Measurements from ENCODE around the gene TMEM178B. TPM values are rescaled to one million over a fixed set of nuclear protein-coding genes. Genes with fewer than 3 reads are reported as not detected.
A peak's percentile ranks its signal among the peaks of the same experiment; 100 is the strongest.
"Not testable (repeated sequence)": the region's sequence is repeated elsewhere in the genome, so short reads cannot be mapped to it uniquely, and the experiment has no call there.

The TMEM178B gene
- polyA plus RNA-seq, 3 donors from 2014 or later, result not detected

DNA sequence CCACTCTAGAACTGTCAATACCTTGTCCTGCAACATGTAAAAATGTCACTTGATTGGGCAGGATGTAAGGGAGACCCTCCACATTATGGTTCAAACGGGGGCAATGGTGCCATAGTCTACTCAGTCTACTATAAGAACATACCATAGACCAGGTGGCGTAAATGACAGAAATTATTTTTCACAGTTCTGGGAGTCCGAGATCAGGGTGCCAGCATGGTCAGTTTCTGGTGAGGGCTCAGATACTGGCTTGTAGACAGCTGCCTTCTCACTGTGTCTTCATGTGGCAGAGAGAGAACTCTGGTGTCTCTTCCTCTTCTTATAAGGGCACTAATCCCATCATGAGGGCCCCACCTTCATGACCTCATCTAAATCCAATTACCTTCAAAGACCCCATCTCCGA, 18.7 kb upstream of the TMEM178B start:
- peaks cover 19 to 23% of the 10 kb centered on the region in 2 donors for H3K4me1 Mint-ChIP-seq
- H3K36me3 Mint-ChIP-seq, result no peaks in the 10 kb centered on the region
- peaks cover 0 to 4% (median 0%) of the 10 kb centered on the region in 6 donors for H3K9me3 Mint-ChIP-seq
- no peak for DNase-seq
- H3K27me3 Mint-ChIP-seq (ENCODE audit: low read depth in 3 of 3), result peaks cover 2 to 12% (median 10%) of the 10 kb centered on the region in 3 donors
- H3K4me3 Mint-ChIP-seq, result no peak overlapping the region
- peak overlapping the region in 1 of 6 donors; percentile 6 for H3K27ac Mint-ChIP-seq

DNA sequence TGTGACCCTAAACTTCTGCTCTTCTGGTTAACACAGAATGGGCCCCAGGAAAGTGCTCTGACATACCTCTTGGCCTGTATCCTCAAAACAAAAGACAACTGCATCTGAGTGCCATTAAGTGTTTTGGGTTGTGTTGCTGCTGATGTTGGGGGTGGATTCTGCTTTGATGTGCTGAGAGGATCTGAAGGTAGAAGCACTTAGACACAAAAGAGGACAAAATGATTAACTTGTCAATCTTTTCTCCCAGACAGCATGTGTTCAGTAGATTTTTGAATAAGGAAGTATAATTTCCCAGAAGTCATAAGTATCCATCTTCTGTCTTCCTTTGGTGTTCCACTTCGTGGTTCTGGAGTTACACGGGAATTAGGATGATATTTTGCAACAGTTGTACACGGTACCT, 16.1 kb upstream of the TMEM178B start:
- Mint-ChIP-seq H3K9me3 (peaks cover 0 to 5% (median 2%) of the 10 kb centered on the region in 6 donors), H3K27ac (no peak overlapping the region), H3K4me3 (no peak overlapping the region), H3K27me3 (ENCODE audit: low read depth in 3 of 3) (peaks cover 2 to 12% (median 11%) of the 10 kb centered on the region in 3 donors), H3K36me3 (no peaks in the 10 kb centered on the region), H3K4me1 (peaks cover 15 to 18% of the 10 kb centered on the region in 2 donors)
- no peak for DNase-seq

DNA sequence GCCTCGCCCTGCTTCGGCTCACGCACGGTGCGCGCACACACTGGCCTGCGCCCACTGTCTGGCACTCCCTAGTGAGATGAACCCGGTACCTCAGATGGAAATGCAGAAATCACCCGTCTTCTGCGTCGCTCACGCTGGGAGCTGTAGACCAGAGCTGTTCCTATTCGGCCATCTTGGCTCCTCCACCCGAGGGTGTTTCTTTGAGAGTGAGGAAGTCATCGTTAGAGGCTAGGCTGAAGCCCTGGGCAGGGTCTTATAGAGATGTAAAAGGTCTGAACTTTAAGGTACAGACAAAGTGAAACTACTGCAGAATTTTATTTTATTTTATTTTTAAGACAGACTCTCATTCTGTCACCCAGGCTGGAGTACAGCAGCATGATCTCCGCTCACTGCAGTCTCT, 6.0 kb upstream of the TMEM178B start:
- H3K27me3 Mint-ChIP-seq (ENCODE audit: low read depth in 3 of 3), result peaks cover 4 to 26% (median 19%) of the 10 kb centered on the region in 3 donors
- peaks cover 18 to 25% of the 10 kb centered on the region in 2 donors for H3K4me1 Mint-ChIP-seq
- H3K27ac Mint-ChIP-seq, H3K36me3 Mint-ChIP-seq, H3K4me3 Mint-ChIP-seq, H3K9me3 Mint-ChIP-seq, DNase-seq: not testable (repeated sequence)

DNA sequence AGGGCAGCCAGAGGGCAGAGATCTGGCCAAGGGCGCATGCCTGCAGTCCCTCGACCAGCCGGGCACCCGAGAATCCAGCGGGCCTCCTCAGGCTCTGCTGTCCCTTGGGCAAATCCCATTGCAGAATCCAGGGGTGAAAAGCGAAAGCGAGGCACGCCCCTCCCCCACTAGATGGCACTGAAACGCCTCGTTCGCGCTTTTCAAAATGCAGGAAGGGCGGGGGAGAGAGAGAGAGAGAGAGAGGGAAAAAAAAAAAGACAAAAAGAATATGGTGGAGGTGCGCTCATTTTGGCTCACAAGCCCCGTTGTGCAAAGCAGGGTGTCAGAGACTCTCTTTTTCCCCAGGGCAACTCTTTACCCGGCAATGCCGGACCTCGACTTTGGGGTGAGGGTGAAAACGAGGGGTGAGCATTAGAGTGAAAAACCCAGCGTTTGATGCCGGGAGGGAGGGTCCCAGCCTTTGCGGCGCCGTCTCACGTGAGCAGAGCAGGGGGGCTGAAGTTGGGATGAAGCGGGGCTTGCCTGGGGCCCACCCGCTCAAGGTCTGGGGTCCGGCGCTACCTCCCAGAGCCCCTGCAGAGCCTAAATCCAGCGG, 2.5 kb upstream of the TMEM178B start:
- H3K4me3 Mint-ChIP-seq, result peak overlapping the region; percentile 23 to 77 (median 70)
- peaks cover 27 to 32% of the 10 kb centered on the region in 2 donors for H3K4me1 Mint-ChIP-seq
- DNase-seq, result no peak
- H3K27me3 Mint-ChIP-seq (ENCODE audit: low read depth in 3 of 3), result peaks cover 6 to 32% (median 24%) of the 10 kb centered on the region in 3 donors
- no peaks in the 10 kb centered on the region for H3K9me3 Mint-ChIP-seq
- H3K27ac Mint-ChIP-seq, result no peak overlapping the region
- H3K36me3 Mint-ChIP-seq, result no peaks in the 10 kb centered on the region

DNA sequence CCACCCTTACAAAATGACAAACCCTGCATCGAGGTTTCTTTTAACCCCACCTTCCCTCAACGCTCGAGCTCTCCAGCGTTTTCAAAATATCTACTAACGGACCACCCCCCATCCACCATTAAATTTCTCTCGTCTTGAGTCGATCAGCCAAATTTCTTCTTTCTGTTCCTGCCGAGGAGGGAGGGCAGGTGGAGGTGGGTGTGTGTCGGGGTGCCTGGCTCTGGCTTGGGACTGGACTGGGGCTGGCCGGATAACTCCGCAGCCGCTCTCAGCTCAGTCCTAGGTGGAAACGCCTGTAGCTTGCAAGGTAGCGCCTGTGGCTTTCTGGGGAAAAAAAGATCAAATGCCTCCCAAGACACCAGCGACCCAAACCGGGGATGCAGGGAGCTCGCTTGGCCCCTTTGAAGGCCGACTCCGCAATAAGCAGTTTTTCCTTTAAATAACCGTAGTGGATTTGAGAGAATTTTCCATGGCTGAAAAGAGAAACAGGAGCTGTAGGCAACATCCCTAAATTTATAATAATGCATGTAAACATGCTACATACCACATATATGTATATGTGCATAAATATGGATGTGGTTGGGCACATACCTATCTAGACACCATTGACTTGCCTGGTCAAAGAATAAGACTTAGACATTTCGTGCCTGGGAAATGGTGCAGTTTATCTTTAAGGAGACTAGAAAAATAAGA, 1.9 kb upstream of the TMEM178B start:
- no peaks in the 10 kb centered on the region for H3K36me3 Mint-ChIP-seq
- no peak for DNase-seq
- no peak overlapping the region for H3K27ac Mint-ChIP-seq
- peaks cover 27 to 32% of the 10 kb centered on the region in 2 donors for H3K4me1 Mint-ChIP-seq
- H3K27me3 Mint-ChIP-seq (ENCODE audit: low read depth in 3 of 3), result peaks cover 6 to 32% (median 24%) of the 10 kb centered on the region in 3 donors
- no peaks in the 10 kb centered on the region for H3K9me3 Mint-ChIP-seq
- peak overlapping the region; percentile 58 to 80 (median 76) for H3K4me3 Mint-ChIP-seq

DNA sequence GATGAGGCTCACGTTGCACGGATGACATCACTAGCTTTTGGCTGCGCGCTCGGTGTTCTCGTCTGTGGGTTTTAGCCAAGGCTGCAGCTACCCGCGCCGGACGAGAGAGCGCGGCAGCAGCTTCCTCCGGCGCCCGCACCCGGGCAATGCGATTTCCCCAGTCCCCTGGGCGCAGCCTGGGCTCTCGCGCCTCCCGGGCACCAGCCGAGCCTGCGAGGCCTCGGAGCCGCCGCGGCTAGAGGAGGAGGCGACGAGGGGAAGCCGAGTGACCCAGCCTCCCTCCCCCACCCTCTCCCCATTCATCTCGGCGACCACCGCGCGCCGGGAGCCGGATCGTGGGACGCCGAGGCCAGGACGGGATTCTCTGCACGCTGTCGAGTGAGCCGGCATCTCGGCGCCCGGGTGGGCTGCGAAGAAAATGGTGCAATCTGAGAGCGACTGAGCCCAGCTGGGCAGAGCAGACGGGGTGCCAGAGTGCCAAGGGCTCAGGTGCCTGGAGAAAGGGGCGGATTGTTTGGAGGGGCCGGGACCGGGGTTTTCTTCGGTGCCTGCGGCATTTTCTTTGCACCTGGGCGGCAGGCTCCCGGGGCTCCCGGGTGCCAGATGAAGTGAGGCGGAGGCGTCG, 1.2 kb upstream of the TMEM178B start:
- H3K4me3 Mint-ChIP-seq, result peak overlapping the region; percentile 58 to 80 (median 76)
- H3K27me3 Mint-ChIP-seq (ENCODE audit: low read depth in 3 of 3), result peaks cover 6 to 32% (median 24%) of the 10 kb centered on the region in 3 donors
- no peaks in the 10 kb centered on the region for H3K9me3 Mint-ChIP-seq
- no peak for DNase-seq
- no peaks in the 10 kb centered on the region for H3K36me3 Mint-ChIP-seq
- no peak overlapping the region for H3K27ac Mint-ChIP-seq
- peaks cover 27 to 32% of the 10 kb centered on the region in 2 donors for H3K4me1 Mint-ChIP-seq

DNA sequence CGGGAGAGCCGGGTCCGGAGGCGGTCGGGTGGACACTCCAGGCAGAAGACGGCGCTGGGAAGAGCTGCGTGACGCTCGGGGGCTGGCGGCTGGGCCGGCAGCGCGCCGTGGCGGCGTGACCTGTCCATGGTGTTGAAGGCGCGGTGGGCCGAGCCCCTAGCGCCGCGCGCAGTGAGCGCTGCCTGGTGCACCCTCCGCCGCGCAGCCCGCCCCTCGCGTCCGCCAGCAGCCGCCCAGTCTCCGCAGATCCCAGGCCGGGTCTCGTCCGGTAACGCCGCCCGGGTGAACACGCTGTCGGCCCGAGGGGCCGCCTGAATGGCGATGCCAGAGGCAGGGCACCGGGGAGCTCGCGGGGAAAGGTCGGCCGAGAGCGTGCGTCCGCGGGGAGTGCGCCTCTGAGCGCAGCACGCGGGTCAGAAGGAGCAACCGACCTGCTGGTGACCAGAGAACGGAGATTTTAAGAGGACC, 657 bp upstream of the TMEM178B start:
- no peak overlapping the region for H3K27ac Mint-ChIP-seq
- DNase-seq, result peak in 1 of 3 donors; percentile 11

DNA sequence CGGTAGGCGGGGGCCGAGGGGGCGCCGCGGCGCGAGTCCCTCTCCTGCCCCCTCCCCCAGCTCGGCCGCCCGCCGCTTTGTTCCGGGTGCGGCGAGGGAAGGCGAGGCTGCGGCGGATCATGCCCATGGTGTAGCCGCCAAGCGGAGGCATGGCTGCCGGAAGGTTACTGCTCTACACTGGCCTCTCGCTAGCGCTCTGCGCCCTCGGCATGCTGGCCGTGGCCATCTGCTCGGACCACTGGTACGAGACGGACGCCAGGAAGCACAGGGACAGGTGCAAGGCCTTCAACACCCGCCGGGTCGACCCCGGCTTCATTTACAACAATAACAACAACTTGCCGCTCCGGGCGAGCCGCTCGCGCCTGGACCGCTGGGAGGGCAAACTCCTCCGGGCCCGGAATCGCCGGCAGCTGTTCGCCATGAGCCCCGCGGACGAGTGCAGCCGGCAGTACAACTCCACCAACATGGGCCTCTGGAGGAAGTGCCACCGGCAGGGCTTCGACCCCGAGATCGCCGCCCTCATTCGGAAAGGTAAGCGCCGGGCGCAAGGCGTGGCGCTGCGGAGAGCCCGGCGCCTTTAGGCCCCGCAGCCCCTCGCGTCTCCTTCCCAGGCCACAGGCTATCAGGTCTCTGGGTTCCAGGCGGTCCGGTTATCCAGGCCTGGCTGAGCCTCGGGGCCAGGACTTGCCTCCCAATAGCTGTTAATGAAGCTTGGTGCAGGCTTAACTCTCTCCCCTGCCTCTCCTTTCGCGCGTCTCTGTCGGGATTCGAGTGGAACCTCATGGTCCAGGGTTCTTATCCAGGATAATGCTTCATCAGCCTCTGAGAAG, 513 bp downstream of the TMEM178B start:
- H3K27me3 Mint-ChIP-seq (ENCODE audit: low read depth in 3 of 3), result peaks cover 6 to 25% (median 21%) of the 10 kb centered on the region in 3 donors
- H3K4me3 Mint-ChIP-seq, result peak overlapping the region; percentile 69 to 75 (median 70)
- no peak overlapping the region for H3K27ac Mint-ChIP-seq
- no peaks in the 10 kb centered on the region for H3K36me3 Mint-ChIP-seq
- DNase-seq, result peak in 2 of 3 donors; percentile 8 to 9
- no peaks in the 10 kb centered on the region for H3K9me3 Mint-ChIP-seq
- H3K4me1 Mint-ChIP-seq, result peaks cover 27 to 32% of the 10 kb centered on the region in 2 donors

More for the DNA sequence above, 657 bp upstream of the TMEM178B start:
- Mint-ChIP-seq H3K4me1 (peaks cover 27 to 32% of the 10 kb centered on the region in 2 donors), H3K4me3 (peak overlapping the region in 4 of 5 donors; percentile 31 to 55 (median 45)), H3K36me3 (no peaks in the 10 kb centered on the region), H3K9me3 (no peaks in the 10 kb centered on the region), H3K27me3 (ENCODE audit: low read depth in 3 of 3) (peaks cover 6 to 32% (median 24%) of the 10 kb centered on the region in 3 donors)

DNA sequence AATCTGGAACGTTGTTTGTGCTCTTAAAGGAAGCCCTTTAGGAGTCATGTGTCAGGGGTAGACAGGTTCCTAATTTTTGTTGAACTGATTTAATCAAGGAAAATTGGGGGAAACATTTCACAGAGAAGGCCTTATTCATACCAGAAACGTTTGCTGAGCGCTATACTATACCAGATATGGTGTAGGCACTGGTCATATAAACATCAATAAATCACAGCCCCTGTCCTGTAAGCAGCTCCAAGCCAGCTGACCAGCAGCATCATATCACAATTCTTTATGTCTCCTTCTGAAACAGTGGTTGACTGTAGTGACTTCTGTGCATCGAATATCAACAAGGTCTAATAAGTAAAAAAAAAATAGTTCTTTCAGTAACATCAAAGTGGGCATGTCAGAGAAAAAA, 1.1 kb downstream of the TMEM178B start:
- DNase-seq, result no peak
- no peaks in the 10 kb centered on the region for H3K9me3 Mint-ChIP-seq
- H3K4me1 Mint-ChIP-seq, result peaks cover 27 to 32% of the 10 kb centered on the region in 2 donors
- no peaks in the 10 kb centered on the region for H3K36me3 Mint-ChIP-seq
- H3K4me3 Mint-ChIP-seq, result peak overlapping the region; percentile 69 to 75 (median 70)
- peaks cover 5 to 23% (median 17%) of the 10 kb centered on the region in 3 donors for H3K27me3 Mint-ChIP-seq (ENCODE audit: low read depth in 3 of 3)
- H3K27ac Mint-ChIP-seq, result no peak overlapping the region

DNA sequence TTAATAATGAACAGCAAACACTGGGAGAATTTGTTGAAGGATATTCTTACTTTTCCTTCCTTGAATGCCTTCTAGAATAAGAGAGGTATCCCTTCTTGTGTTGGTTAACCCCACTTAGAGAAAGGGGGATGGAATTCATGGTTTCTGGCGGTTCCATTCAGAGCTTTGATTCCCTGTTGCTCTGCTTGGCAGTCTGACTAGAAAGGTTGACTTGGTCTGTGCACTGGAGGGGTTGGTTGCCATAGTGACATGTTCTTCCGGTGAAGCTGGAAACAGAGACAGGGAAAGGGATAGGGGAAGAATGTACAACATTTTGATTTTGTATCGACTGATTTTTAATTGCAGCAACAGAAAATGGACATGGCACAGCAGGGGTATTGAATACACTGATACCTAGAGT, 2.5 kb downstream of the TMEM178B start:
- H3K36me3 Mint-ChIP-seq, result no peaks in the 10 kb centered on the region
- H3K9me3 Mint-ChIP-seq, result no peaks in the 10 kb centered on the region
- peaks cover 2 to 13% (median 9%) of the 10 kb centered on the region in 3 donors for H3K27me3 Mint-ChIP-seq (ENCODE audit: low read depth in 3 of 3)
- DNase-seq, result no peak
- H3K27ac Mint-ChIP-seq, result no peak overlapping the region
- H3K4me1 Mint-ChIP-seq, result peaks cover 20 to 22% of the 10 kb centered on the region in 2 donors
- H3K4me3 Mint-ChIP-seq, result no peak overlapping the region

DNA sequence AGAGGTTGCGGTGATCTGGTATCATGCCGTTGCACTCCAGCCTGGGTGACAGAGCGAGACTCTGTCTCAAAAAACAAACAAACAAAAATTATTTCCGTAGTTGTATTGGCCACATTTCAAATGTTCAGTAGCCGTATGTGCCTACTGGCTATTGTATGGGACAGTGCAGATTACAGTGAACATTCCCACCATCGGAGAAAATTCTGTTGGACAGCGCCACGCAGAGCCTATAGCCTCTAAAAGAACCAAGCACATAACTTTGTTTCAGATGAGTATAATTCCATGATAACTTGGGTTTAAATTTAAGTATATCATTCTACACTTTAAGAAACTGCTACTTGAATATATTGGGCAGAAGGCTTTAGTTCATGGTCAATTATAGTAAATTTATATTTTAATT, 5.4 kb downstream of the TMEM178B start:
- Mint-ChIP-seq H3K27ac (no peak overlapping the region), H3K36me3 (peaks cover 0 to 3% (median 0%) of the 10 kb centered on the region in 3 donors), H3K9me3 (no peaks in the 10 kb centered on the region), H3K4me1 (peaks cover 5 to 7% of the 10 kb centered on the region in 2 donors), H3K27me3 (ENCODE audit: low read depth in 3 of 3) (peaks cover under 1 to 12% (median 11%) of the 10 kb centered on the region in 3 donors), H3K4me3 (no peak overlapping the region)
- DNase-seq, result no peak

DNA sequence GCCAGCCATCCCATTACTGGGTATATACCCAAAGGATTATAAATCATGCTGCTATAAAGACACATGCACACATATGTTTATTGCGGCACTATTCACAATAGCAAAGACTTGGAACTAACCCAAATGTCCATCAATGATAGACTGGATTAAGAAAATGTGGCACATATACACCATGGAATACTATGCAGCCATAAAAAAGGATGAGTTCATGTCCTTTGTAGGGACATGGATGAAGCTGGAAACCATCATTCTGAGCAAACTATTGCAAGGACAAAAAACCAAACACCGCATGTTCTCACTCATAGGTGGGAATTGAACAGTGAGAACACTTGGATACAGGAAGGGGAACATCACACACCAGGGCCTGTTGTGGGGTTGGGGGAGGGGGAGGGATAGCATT, 15.6 kb downstream of the TMEM178B start:
- not testable (repeated sequence) for DNase-seq; H3K36me3 Mint-ChIP-seq; H3K9me3 Mint-ChIP-seq; H3K4me3 Mint-ChIP-seq; H3K4me1 Mint-ChIP-seq; H3K27ac Mint-ChIP-seq; H3K27me3 Mint-ChIP-seq (ENCODE audit: low read depth in 3 of 3)

DNA sequence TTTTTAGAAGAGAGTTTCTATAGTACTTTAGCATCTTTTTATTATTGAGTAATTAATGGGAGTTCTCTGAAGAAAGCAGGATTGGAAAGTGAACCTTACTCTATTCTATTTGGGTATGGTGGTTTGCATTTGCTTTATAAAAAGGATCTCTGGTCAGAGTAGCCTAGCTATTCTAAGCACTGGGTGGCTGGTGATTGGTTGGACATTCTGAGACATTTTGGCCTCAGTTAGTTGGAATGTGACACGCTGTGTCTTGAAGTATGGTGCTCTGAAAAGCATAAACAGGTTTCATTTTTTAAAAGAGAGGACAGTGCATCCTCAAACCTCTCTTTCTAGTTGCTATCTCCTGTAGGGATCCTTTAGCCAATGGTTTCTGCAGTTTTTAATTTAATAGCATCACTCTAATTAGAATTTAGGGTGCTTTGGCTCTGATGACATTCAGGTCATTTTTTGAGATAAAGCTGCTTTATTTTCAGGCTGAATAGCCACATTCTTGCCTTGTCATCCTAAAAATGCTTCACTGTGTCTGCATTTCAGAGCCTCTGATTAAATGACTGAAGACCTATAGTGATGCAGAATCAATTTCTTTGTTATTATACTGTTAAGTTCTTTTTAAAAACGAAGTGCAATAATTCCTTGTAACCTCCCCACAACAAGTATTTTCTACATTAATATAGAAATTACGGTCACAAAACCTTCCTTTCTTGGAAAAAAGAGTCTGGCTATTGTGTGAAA, 20.6 kb downstream of the TMEM178B start:
- no peak overlapping the region for H3K27ac Mint-ChIP-seq
- H3K36me3 Mint-ChIP-seq, result no peaks in the 10 kb centered on the region

More for the DNA sequence above, 20.6 kb downstream of the TMEM178B start:
- no peaks in the 10 kb centered on the region for H3K4me1 Mint-ChIP-seq
- H3K4me3 Mint-ChIP-seq, result no peak overlapping the region
- no peak for DNase-seq
- H3K9me3 Mint-ChIP-seq, result peaks cover 0 to 4% (median 0%) of the 10 kb centered on the region in 6 donors
- peaks cover 2 to 6% (median 5%) of the 10 kb centered on the region in 3 donors for H3K27me3 Mint-ChIP-seq (ENCODE audit: low read depth in 3 of 3)

All from immature natural killer cell (primary cell).